ENCODE data around the gene PGAM2. TPM values are rescaled to one million over a fixed set of nuclear protein-coding genes. Genes with fewer than 3 reads are reported as not detected.
A peak's percentile ranks its signal among the peaks of the same experiment; 100 is the strongest.

Gene PGAM2
- total RNA-seq, 1 experiment from 2014 or later = 0.27 TPM

GRCh38 chr7:44045226-44046014 is 19.9 kb downstream of the PGAM2 start:
- H3K27ac ChIP-seq (ENCODE audit: low read depth, low read length) = peak overlapping the region; percentile 80
- intact Hi-C loops (cut with micrococcal nuclease) = no loop called here

DNA sequence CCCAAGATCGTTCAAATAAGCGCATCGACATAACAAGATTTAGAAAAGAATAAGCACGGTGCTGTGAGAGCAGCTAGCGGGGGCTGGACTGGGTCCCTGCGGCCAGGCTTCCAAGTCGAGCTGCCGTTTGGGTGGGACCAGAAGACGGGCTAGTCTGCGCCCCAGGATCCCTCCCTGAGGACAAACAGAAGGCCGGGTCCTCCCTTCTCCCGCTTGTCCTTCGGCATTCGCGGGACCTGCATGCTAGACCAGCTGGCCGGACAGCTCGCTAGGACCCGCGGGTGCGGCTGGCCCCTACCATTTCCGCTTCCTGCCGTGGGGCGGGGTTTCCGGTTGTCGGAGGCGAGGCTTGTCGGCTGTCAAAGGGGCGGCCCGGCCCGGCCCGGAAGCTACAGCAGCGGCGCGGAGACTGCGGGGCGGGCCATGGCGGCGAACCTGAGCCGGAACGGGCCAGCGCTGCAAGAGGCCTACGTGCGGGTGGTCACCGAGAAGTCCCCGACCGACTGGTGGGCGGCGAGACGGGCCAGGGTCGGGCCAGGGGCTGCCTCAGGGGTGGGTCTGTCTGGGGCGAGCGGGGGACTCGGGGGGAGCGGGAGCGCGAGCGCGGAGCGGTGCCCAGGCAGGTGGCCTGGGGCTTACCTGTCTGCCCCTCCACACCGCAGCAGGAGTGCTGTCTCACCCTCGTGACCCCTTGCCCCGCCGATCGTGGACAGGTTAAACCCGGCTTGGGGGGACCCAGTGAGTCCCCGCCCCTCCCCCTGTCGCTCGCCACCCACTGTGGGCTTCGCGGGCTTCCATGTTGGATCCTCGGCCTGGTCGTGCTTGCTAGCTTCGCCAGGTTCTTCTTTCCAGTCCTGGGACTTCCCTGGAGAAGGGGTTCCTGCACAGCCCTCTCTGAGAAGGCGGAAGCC is 20.8 kb downstream of the PGAM2 start, which contains the start of gene DBNL:
Gene DBNL, plus strand, starts transcription at position 388 of the 911 bp plus-strand sequence. Its CDS starts 36 bp downstream, at position 424.
- no peak within 1 kb of the TSS for H2AFZ ChIP-seq (ENCODE audit: low read depth, low read length, poor library complexity, severe bottlenecking)
- ChIA-PET CTCF (interaction anchor here (1.0 kb wide), 1 partner anchor 24 kb away, joined by 5 read pairs; no protein-coding TSS in a partner anchor), POLR2A (interaction anchor here (0.8 kb wide), 1 partner anchor 37 kb away, joined by 3 read pairs; no protein-coding TSS in a partner anchor), RAD21 (ENCODE audit: low non-redundant PET in 1 of 2, low total read pairs in 2 of 2, uncharacterized antibody in 2 of 2, unreplicated experiment in 2 of 2) (interaction anchor here in 1 of 2 experiments (1.3 kb wide), 1 partner anchor 25 kb away, joined by 4 read pairs; no protein-coding TSS in a partner anchor)
- no peaks in the 10 kb centered on the region for H4K20me1 ChIP-seq (ENCODE audit: insufficient read depth)
- ATAC-seq (peak; percentile 94), DNase-seq (ENCODE audit: low read depth, low spot score) (peak; percentile 59)
- H3K4me2 ChIP-seq (ENCODE audit: low read length) = peak within 1 kb of the TSS; percentile 91
- H3K79me2 ChIP-seq (ENCODE audit: insufficient read depth, low read length) = peaks cover 46% of the 10 kb centered on the region
- H3K27me3 ChIP-seq (ENCODE audit: insufficient read depth, low read length) = no peaks in the 10 kb centered on the region
- H3K4me1 ChIP-seq (ENCODE audit: control insufficient read depth in 1 of 2, insufficient read depth in 2 of 2, low read length in 2 of 2) = peaks cover 4 to 18% of the 10 kb centered on the region in 2 experiments; a peak in 2 of 4 replicates
- peak; percentile 81 for TF ChIP-seq ZFX (IDR thresholded peaks at IDR 0.05)
- TF ChIP-seq YY1 (IDR thresholded peaks at IDR 0.05; ENCODE audit: extremely low read depth, insufficient replicate concordance, low read depth, low read length) = peak; percentile 60
- TF ChIP-seq SIN3A (IDR thresholded peaks at IDR 0.05; ENCODE audit: low read depth) = peak; percentile 97
- peak; percentile 95 for TF ChIP-seq POLR2A (IDR thresholded peaks at IDR 0.05; ENCODE audit: borderline replicate concordance, extremely low read depth, insufficient read depth, insufficient read length)
- TF ChIP-seq POLR2AphosphoS5 (IDR thresholded peaks at IDR 0.05; ENCODE audit: low read depth, low read length) = peak; percentile 95
- peak; percentile 91 for TF ChIP-seq MAX (IDR thresholded peaks at IDR 0.05)
- TF ChIP-seq SP1 (IDR thresholded peaks at IDR 0.05; ENCODE audit: low read depth) = peak; percentile 49; the same call in 1 of the 2 replicates
- no peak; the same call in 1 of the 2 replicates for TF ChIP-seq CBX3 (IDR thresholded peaks at IDR 0.05; ENCODE audit: low read depth)
- TF ChIP-seq TCF7L2 (IDR thresholded peaks at IDR 0.05; ENCODE audit: borderline replicate concordance, extremely low read depth, insufficient read depth, insufficient read length) = peak; percentile 90
- no peak for TF ChIP-seq ZNF274 (IDR thresholded peaks at IDR 0.05; ENCODE audit: low read depth, low read length)
- TF ChIP-seq ATF3 (IDR thresholded peaks at IDR 0.05) = no peak
- no peaks in the 10 kb centered on the region for H3K9me3 ChIP-seq (ENCODE audit: control insufficient read depth in 1 of 2, insufficient read depth in 1 of 2, low read depth in 1 of 2, low read length in 2 of 2)
- peak within 1 kb of the TSS; percentile 84 for H3K9ac ChIP-seq (ENCODE audit: low read length)
- H3K36me3 ChIP-seq (ENCODE audit: control insufficient read depth in 1 of 2, insufficient read depth in 2 of 2, low read length in 2 of 2) = peaks cover 0 to 3% of the 10 kb centered on the region in 2 experiments; a peak in 1 of 4 replicates
- no peaks in the 10 kb centered on the region for H3K9me2 ChIP-seq (ENCODE audit: insufficient read depth)
- H3K27ac ChIP-seq (ENCODE audit: low read depth, low read length) = peak within 1 kb of the TSS; percentile 80
- peak within 1 kb of the TSS; percentile 90 to 97 for H3K4me3 ChIP-seq (replicated peaks in 1 of 2; ENCODE audit: low read depth in 1 of 2, low read length in 2 of 2)
- intact Hi-C loops (cut with micrococcal nuclease) = loop anchor here (1.0 kb wide), 1 partner anchor 25 kb away; no protein-coding TSS in a partner anchor
- no TSS peak for BruUV-seq (replicated peaks)

More at GRCh38 chr7:44045226-44046014, 19.9 kb downstream of the PGAM2 start:
- Histone ChIP-seq H3K9me2 (ENCODE audit: insufficient read depth) (no peaks in the 10 kb centered on the region), H3K9me3 (ENCODE audit: control insufficient read depth in 1 of 2, insufficient read depth in 1 of 2, low read depth in 1 of 2, low read length in 2 of 2) (no peaks in the 10 kb centered on the region), H2AFZ (ENCODE audit: low read depth, low read length, poor library complexity, severe bottlenecking) (no peak overlapping the region), H3K4me2 (ENCODE audit: low read length) (peak overlapping the region; percentile 91), H3K79me2 (ENCODE audit: insufficient read depth, low read length) (peaks cover 50% of the 10 kb centered on the region), H3K4me3 (replicated peaks in 1 of 2; ENCODE audit: low read depth in 1 of 2, low read length in 2 of 2) (peak overlapping the region; percentile 90 to 97), H3K36me3 (ENCODE audit: control insufficient read depth in 1 of 2, insufficient read depth in 2 of 2, low read length in 2 of 2) (peaks cover 3 to 7% of the 10 kb centered on the region in 2 experiments; a peak in 3 of 4 replicates), H4K20me1 (ENCODE audit: insufficient read depth) (no peaks in the 10 kb centered on the region), H3K4me1 (ENCODE audit: control insufficient read depth in 1 of 2, insufficient read depth in 2 of 2, low read length in 2 of 2) (peaks cover 4 to 18% of the 10 kb centered on the region in 2 experiments; a peak in 2 of 4 replicates), H3K27me3 (ENCODE audit: insufficient read depth, low read length) (no peaks in the 10 kb centered on the region), H3K9ac (ENCODE audit: low read length) (peak overlapping the region; percentile 84)
- TSS peak; percentile 47 for BruUV-seq (replicated peaks)
- ChIA-PET CTCF (no interaction called here), RAD21 (ENCODE audit: low non-redundant PET in 1 of 2, low total read pairs in 2 of 2, uncharacterized antibody in 2 of 2, unreplicated experiment in 2 of 2) (interaction anchor here in 1 of 2 experiments (1.3 kb wide), 1 partner anchor 26 kb away, joined by 4 read pairs; no protein-coding TSS in a partner anchor), POLR2A (no interaction called here)
- TF ChIP-seq ZFX (IDR thresholded peaks at IDR 0.05) = 0 out of 2 replicates have a peak, but pooled peaks have one; percentile 41
- TF ChIP-seq TCF7L2 (IDR thresholded peaks at IDR 0.05; ENCODE audit: borderline replicate concordance, extremely low read depth, insufficient read depth, insufficient read length) = no peak
- ATAC-seq (no peak), DNase-seq (ENCODE audit: low read depth, low spot score) (no peak)

Measured in HCT116 (cell line).